WI38 (cell line): ENCODE data around the gene MED29.

ENCODE experiments used
- H3K4me3 ChIP-seq: 2 replicates; pipeline ENCODE4 v1.5.1; 2011; ENCODE audit warnings: low read depth, mild to moderate bottlenecking, control low read depth, low read length
- TF ChIP-seq, protein P1 (sequence below): IDR thresholded peaks from 2 replicates; pipeline ENCODE4 v1.5.1; 2012; ENCODE audit warnings: low read depth, mild to moderate bottlenecking, control low read depth, low read length

MED29 gene

DNA sequence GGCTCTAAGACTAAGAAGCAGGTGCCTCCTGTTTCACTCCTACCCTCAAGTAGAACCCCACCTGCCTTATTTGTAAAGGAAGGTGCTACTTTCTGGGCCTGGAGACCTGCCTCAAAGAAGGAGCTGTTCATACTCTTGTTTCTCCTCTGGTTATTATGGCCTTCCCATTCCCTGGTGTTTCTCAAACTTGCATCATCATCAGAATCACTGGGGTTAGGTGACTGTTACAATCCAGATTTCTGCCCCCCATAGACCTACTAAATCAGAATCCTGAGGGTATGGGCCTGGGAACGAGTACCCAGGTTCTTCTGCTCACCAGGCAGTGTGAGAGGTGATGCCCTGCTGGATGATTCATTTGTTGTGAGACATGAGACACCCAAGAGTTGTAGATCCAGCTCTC is 30.6 kb upstream of the MED29 start:
- H3K4me3 ChIP-seq = no peak overlapping the region
- TF ChIP-seq, protein P1, sequence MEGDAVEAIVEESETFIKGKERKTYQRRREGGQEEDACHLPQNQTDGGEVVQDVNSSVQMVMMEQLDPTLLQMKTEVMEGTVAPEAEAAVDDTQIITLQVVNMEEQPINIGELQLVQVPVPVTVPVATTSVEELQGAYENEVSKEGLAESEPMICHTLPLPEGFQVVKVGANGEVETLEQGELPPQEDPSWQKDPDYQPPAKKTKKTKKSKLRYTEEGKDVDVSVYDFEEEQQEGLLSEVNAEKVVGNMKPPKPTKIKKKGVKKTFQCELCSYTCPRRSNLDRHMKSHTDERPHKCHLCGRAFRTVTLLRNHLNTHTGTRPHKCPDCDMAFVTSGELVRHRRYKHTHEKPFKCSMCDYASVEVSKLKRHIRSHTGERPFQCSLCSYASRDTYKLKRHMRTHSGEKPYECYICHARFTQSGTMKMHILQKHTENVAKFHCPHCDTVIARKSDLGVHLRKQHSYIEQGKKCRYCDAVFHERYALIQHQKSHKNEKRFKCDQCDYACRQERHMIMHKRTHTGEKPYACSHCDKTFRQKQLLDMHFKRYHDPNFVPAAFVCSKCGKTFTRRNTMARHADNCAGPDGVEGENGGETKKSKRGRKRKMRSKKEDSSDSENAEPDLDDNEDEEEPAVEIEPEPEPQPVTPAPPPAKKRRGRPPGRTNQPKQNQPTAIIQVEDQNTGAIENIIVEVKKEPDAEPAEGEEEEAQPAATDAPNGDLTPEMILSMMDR = no peak

DNA sequence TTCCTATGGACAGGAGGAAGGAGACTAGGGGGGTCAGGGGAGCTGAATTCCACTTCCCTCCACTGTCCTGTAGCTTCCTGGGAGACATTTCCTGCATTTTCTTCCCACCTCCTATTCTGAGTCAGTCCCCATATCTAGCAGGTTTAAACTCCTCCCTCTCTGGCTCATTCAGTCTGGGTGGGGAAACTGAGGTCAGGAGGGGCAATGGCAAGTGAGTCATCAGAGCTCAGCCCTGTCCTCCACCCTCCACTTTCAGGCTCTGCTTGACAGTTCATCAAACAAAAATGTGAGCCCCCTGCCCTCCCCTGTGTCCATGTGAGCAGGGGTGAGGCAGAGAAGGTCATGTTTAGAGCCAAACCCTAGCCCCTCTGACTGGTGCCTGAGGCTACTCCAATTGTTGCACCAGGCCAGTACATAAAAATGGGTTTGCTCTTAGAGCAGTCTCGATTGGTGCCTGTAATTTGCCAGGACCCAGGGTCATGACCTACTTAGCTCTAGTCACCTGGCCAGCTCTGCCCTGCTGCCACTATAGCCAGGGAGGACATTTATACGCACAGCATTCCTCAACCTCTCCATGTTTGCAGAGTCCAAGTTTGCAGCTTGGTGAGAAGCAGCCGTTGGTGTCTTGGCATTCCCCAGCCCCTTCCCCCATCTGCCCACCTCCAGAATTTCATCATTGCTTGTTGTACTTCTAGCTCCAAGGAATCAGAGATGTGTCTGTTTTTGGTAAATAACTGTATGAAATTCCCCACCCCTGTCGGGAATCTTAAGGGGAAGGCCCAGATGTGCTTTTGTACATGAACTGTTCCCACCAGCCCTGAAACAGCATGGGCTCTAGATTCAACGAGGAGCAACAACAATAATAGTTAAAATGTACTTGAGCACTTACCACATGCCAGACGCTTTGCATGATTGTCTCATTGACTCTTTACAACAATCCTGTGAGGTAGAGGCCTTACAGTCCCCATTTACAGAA is 28.2 kb upstream of the MED29 start:
- TF ChIP-seq, protein P1 = no peak
- no peak overlapping the region for H3K4me3 ChIP-seq

DNA sequence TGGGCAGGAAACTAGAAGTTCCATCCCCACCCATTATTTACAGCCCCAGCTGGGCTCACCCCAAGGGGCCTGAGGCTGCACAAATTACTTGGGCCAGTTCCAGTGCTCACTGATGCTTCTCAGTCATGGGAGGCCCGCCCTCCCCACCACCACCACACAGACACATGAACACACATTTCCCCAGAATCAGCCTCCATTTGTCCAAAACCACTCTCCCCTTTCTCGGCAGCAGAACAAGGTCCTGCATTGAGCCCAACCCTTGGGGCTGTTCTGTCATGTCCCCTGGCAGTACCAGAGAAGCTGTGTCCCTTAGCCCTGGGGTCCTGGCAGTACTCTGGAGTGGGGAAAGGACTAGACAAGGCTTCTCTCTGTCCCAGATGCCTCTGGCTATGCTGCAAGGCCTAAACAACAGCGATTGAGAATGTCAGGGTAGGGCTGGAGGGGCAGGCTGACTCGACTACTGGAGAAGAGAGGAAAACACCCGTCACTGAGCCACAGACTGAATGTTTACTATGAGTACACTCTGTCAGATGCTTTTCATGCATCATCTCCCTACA is 27.2 kb upstream of the MED29 start:
- TF ChIP-seq, protein P1 = no peak

DNA sequence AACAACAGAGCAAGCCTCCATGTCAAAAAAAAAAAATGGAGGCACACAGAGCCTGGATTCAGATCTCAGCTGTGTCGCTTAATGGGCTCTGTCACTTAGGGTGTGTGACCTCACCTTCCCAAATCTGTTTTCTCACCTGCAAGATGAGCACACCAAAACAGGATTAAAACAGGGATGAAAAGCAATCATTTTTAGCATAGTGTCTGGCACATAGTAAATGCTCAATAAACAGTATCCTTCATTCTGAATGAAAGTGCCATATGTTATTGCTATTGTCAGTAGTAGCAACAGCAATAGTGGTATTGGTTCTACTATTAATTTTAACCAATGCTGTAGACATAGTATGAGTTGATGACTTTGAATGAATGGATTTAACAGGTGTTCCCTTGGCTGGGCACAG is 25.6 kb upstream of the MED29 start:
- TF ChIP-seq, protein P1 = no peak
- H3K4me3 ChIP-seq = no peak overlapping the region

More for the DNA sequence above, 27.2 kb upstream of the MED29 start:
- no peak overlapping the region for H3K4me3 ChIP-seq

DNA sequence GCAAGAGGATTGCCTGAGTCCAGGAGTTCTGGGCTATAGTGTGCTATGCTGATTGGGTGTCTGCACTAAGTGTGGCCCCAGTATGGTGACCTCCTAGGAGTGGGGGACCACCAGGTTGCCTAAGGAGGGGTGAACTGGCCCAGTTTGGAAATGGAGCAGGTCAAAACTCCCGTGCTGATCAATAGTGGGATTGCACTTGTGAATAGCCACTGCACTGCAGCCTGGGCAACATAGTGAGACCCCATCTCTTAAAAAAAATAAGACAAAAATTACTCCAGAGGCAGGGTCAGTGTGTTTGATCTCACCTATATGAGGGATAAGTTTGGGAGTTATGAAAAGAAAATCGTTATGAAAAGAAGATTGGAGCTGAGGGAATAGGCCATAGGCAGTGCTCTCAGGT is 22.0 kb upstream of the MED29 start:
- no peak overlapping the region for H3K4me3 ChIP-seq
- TF ChIP-seq, protein P1 = no peak

DNA sequence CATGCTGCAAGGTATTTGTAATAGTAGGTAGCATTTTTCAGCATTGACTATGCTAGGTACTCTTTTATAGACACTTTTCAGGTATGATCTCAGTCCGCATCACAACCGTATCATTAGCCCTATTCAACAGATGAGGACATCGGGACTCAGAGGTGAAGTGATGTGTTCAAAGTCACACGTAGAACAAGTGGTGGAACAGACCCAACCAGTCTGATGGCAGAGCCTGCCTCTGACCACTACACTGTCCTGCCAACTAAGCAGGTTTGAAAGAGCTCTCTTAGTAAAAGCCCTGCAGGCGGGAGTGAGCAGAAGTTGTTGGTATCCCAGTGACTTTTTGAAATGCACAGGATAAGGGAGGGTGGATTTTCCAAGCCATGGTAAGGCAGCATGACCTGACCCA is 20.4 kb upstream of the MED29 start:
- TF ChIP-seq, protein P1 = no peak
- H3K4me3 ChIP-seq = no peak overlapping the region
